DOHH2 (cell line): Measurements from ENCODE around the gene SMIM23.

ENCODE experiments used
- H3F3A ChIP-seq: fragments of 200-600 bp; sonication (generic), shearing (Covaris generic); 2 replicates; pipeline ENCODE4 v1.6.0; 2016; ENCODE audit warnings: antibody characterized with exemption, mild to moderate bottlenecking; ENCODE audit not compliant: control insufficient read depth, insufficient read depth
- H3K27ac ChIP-seq: fragments of 200-600 bp; sonication (generic); 2 replicates; pipeline ENCODE4 v1.5.1; 2014; ENCODE audit warnings: low read depth, mild to moderate bottlenecking, low read length, moderate library complexity
- H3K27me3 ChIP-seq: fragments of 200-600 bp; sonication (generic); 2 replicates; pipeline ENCODE4 v1.6.1; 2014; ENCODE audit warnings: mild to moderate bottlenecking, low read length, mixed read lengths; ENCODE audit not compliant: control insufficient read depth
- H3K36me3 ChIP-seq: fragments of 200-600 bp; sonication (generic); 2 replicates; pipeline ENCODE4 v1.6.1; 2014; ENCODE audit warnings: mild to moderate bottlenecking, low read length, moderate library complexity, mixed read lengths; ENCODE audit not compliant: control insufficient read depth
- H3K4me1 ChIP-seq: fragments of 200-600 bp; sonication (generic); 2 replicates; pipeline ENCODE4 v1.6.1; 2014; ENCODE audit warnings: mild to moderate bottlenecking, low read length, mixed read lengths; ENCODE audit not compliant: control insufficient read depth
- H3K4me2 ChIP-seq: fragments of 200-600 bp; sonication (generic); 2 replicates; pipeline ENCODE4 v1.6.0; 2014; ENCODE audit warnings: mild to moderate bottlenecking, low read length, moderate library complexity
- H3K4me3 ChIP-seq: fragments of 200-600 bp; sonication (generic); 2 replicates; pipeline ENCODE4 v1.5.1; 2014; ENCODE audit warnings: mild to moderate bottlenecking, low read length, mixed read lengths
- H3K79me2 ChIP-seq: fragments of 200-600 bp; sonication (generic); 2 replicates; pipeline ENCODE4 v1.6.1; 2014; ENCODE audit warnings: mild to moderate bottlenecking, low read length, mixed read lengths; ENCODE audit not compliant: control insufficient read depth
- H3K9me2 ChIP-seq: fragments of 200-600 bp; sonication (generic); replicated peaks from 2 replicates; pipeline ENCODE4 v1.6.1; 2014; ENCODE audit warnings: mild to moderate bottlenecking, low read length, mixed read lengths; ENCODE audit not compliant: control insufficient read depth
- H3K9me3 ChIP-seq: fragments of 200-600 bp; sonication (generic); 2 replicates; pipeline ENCODE4 v1.6.1; 2014; ENCODE audit warnings: antibody characterized with exemption, low read length, mixed read lengths; ENCODE audit not compliant: control insufficient read depth, insufficient read depth
- H4K20me1 ChIP-seq: fragments of 200-600 bp; sonication (generic); 2 replicates; pipeline ENCODE4 v1.6.0; 2014; ENCODE audit warnings: low read depth, mild to moderate bottlenecking, antibody characterized with exemption, low read length, moderate library complexity; ENCODE audit not compliant: control insufficient read depth, insufficient read depth
- CTCF ChIP-seq: fragments of 200-600 bp; sonication (generic); IDR thresholded peaks from one replicate; pipeline ENCODE4 v1.5.1; 2014; ENCODE audit warnings: antibody characterized with exemption, mild to moderate bottlenecking, low read depth, low read length; ENCODE audit not compliant: poor library complexity, severe bottlenecking
- EZH2phosphoT487 ChIP-seq: fragments of 200-600 bp; sonication (generic); IDR thresholded peaks from 2 replicates; pipeline ENCODE4 v1.6.1; 2017; ENCODE audit warnings: borderline replicate concordance, mild to moderate bottlenecking, antibody characterized with exemption, low read length, moderate library complexity, mixed read lengths

SMIM23 gene

DNA sequence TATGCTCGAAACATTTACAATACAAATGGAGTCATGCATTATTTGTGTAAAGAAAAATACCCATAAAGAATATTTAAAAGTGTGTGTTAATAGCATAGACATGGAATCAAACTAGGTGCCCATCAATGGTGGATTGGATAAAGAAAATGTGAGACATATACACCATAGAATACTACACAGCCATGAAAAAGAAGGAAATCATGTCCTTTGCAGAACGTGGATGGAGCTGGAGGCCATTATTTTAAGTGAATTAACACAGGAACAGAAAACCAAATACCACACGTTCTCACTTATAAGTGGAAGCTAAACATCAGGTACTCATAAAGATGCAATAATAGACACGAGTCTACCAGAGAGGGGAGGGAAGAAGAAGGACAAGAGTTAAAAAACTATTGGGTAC is 22.8 kb downstream of the SMIM23 start:
- Histone ChIP-seq H3K9me3 (no peaks in the 10 kb centered on the region), H3F3A (no peaks in the 10 kb centered on the region), H3K36me3 (no peaks in the 10 kb centered on the region), H3K27ac (no peak overlapping the region), H3K4me2 (no peak overlapping the region), H3K27me3 (0 out of 2 replicates have a peak, but pooled peaks cover 3% of the 10 kb centered on the region), H3K79me2 (no peaks in the 10 kb centered on the region), H3K4me1 (no peaks in the 10 kb centered on the region), H3K4me3 (no peak overlapping the region), H4K20me1 (no peaks in the 10 kb centered on the region), H3K9me2 (no peaks in the 10 kb centered on the region)
- TF ChIP-seq CTCF, result no peak
- no peak for TF ChIP-seq EZH2phosphoT487

DNA sequence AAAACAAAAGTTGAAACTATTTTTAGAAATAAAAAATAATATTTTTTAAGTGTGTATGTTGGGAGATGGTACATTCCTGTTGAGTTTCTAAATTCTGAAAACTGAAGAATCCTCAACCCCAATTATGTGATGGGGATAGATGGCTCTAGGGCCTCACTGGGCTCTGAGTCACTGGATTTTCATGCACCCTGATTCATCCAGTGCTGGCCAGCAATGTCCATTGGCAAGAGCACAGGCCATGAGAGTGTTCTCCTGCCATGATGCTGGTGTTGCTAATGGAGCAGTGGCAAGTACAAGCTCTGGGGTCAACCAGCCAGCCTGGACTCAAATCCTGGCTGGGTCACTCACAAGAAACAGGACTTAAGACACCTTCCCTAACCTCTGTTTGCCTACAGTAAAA is 23.3 kb downstream of the SMIM23 start:
- Histone ChIP-seq H3K4me1 (no peaks in the 10 kb centered on the region), H3F3A (no peaks in the 10 kb centered on the region), H3K9me2 (no peaks in the 10 kb centered on the region), H3K4me3 (no peak overlapping the region), H3K27me3 (0 out of 2 replicates have a peak, but pooled peaks cover 3% of the 10 kb centered on the region), H3K9me3 (no peaks in the 10 kb centered on the region), H3K4me2 (no peak overlapping the region), H4K20me1 (no peaks in the 10 kb centered on the region), H3K36me3 (no peaks in the 10 kb centered on the region), H3K79me2 (no peaks in the 10 kb centered on the region), H3K27ac (no peak overlapping the region)
- TF ChIP-seq EZH2phosphoT487 (no peak), CTCF (no peak)

- Histone ChIP-seq H3K79me2 (no peaks in the 10 kb centered on the region), H3K4me3 (no peak overlapping the region), H3K36me3 (no peaks in the 10 kb centered on the region), H3K27ac (no peak overlapping the region), H3K9me3 (no peaks in the 10 kb centered on the region), H3K4me2 (no peak overlapping the region), H3K4me1 (no peaks in the 10 kb centered on the region), H3K27me3 (0 out of 2 replicates have a peak, but pooled peaks cover 3% of the 10 kb centered on the region), H3K9me2 (no peaks in the 10 kb centered on the region), H4K20me1 (no peaks in the 10 kb centered on the region), H3F3A (no peaks in the 10 kb centered on the region)
- TF ChIP-seq EZH2phosphoT487 (no peak), CTCF (no peak)
Measured at GRCh38 chr5:171810227-171810626, 24.6 kb downstream of the SMIM23 start.
